Ovary (tissue), 3 donors: Measurements from ENCODE around the gene SCN11A.

Experiments used
- CTCF ChIP-seq, 3 donors: fragments of 450-650 bp in 2 of 3; fragments of 200-600 bp in 1 of 3; IDR thresholded peaks; one replicate each; pipeline versions ENCODE4 v1.5.1 to v1.8.0; 2016 to 2022; ENCODE audit warnings: antibody characterized with exemption in 3 of 3, mild to moderate bottlenecking in 1 of 3
- EP300 ChIP-seq: sonication (generic); formaldehyde crosslinking; IDR thresholded peaks from one replicate; pipeline ENCODE4 v1.6.1; 2017; ENCODE audit warnings: antibody characterized with exemption
- POLR2A ChIP-seq: fragments of 450-650 bp; IDR thresholded peaks from one replicate; pipeline ENCODE4 v1.6.1; 2017; ENCODE audit warnings: antibody characterized with exemption, mild to moderate bottlenecking, moderate library complexity
- donor health status: DM: no; HTN: no; CAD: no.

- TF ChIP-seq CTCF (IDR thresholded peaks at IDR 0.05), result no peak
- TF ChIP-seq POLR2A, result no peak
- no peak for TF ChIP-seq EP300
Observed at GRCh38 chr3:39082666-39083313, 31.0 kb upstream of the SCN11A start.
